Transverse colon (tissue), 3 donors: Measurements from ENCODE around the gene KDM5D.

ENCODE experiments used
- POLR2A ChIP-seq: fragments of 450-650 bp; IDR thresholded peaks from one replicate; pipeline ENCODE4 v1.6.1; 2016; ENCODE audit warnings: antibody characterized with exemption, mild to moderate bottlenecking, moderate library complexity
- TF ChIP-seq, protein P1 (sequence below), 5 experiments: fragments of 200-600 bp in 3 of 5; fragments of 450-650 bp in 2 of 5; sonication (generic) in 3 of 5; IDR thresholded peaks; 1 replicate in 2 of 5; 2 replicates in 3 of 5; pipeline ENCODE4 v1.5.1; 2016 to 2017; ENCODE audit warnings: antibody characterized with exemption in 5 of 5, inconsistent platforms in 3 of 5, mild to moderate bottlenecking in 2 of 5, moderate library complexity in 1 of 5

DNA sequence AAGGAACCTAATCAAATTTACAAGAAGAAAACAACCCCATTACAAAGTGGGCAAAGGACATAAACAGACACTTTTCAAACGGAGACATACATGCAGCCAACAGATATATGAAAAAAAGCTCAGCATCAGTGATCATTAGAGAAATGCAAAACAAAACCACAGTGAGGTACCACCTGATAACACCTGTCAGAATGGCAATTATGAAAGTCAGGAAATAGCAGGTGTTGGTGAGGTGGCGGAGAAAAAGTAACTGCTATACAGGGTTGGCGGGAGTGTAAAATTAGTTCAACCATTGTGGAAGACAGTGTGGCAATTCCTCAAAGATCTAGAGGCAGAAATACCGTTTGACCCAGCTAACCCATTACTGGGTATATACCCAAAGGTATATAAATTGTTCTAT lies 31.1 kb downstream of the KDM5D start:
- TF ChIP-seq, protein P1, sequence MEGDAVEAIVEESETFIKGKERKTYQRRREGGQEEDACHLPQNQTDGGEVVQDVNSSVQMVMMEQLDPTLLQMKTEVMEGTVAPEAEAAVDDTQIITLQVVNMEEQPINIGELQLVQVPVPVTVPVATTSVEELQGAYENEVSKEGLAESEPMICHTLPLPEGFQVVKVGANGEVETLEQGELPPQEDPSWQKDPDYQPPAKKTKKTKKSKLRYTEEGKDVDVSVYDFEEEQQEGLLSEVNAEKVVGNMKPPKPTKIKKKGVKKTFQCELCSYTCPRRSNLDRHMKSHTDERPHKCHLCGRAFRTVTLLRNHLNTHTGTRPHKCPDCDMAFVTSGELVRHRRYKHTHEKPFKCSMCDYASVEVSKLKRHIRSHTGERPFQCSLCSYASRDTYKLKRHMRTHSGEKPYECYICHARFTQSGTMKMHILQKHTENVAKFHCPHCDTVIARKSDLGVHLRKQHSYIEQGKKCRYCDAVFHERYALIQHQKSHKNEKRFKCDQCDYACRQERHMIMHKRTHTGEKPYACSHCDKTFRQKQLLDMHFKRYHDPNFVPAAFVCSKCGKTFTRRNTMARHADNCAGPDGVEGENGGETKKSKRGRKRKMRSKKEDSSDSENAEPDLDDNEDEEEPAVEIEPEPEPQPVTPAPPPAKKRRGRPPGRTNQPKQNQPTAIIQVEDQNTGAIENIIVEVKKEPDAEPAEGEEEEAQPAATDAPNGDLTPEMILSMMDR (IDR thresholded peaks at IDR 0.05) = no peak
- TF ChIP-seq POLR2A = no peak
